ENCODE measurements around the gene LASP1.

The LASP1 gene

DNA sequence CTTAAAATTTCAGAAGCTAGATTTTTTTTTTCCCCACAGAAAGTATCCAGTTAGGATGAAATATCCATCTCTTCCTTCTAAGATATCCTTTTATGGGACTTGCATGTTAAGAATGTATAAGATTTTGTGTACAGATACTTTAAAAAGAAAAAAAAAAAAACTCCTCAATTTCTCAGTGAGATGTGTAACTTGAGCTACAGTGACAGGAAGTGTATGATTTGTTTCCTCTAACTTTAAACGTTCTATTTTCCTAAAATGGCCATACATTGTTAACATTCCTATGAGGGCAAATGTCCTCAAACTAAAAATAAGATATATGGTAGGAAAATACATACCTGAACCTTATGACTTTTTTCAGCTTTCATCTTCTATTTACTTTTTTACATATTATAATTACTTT is 88.5 kb downstream of the LASP1 start:
- Histone ChIP-seq H3K9me3 (no peaks in the 10 kb centered on the region), H3K4me1 (0 out of 2 replicates have a peak, but pooled peaks cover 2% of the 10 kb centered on the region), H3K4me3 (ENCODE audit: low read depth, low read length) (no peak overlapping the region), H3K27me3 (no peaks in the 10 kb centered on the region), H3K36me3 (no peaks in the 10 kb centered on the region)
- TF ChIP-seq, protein P1, sequence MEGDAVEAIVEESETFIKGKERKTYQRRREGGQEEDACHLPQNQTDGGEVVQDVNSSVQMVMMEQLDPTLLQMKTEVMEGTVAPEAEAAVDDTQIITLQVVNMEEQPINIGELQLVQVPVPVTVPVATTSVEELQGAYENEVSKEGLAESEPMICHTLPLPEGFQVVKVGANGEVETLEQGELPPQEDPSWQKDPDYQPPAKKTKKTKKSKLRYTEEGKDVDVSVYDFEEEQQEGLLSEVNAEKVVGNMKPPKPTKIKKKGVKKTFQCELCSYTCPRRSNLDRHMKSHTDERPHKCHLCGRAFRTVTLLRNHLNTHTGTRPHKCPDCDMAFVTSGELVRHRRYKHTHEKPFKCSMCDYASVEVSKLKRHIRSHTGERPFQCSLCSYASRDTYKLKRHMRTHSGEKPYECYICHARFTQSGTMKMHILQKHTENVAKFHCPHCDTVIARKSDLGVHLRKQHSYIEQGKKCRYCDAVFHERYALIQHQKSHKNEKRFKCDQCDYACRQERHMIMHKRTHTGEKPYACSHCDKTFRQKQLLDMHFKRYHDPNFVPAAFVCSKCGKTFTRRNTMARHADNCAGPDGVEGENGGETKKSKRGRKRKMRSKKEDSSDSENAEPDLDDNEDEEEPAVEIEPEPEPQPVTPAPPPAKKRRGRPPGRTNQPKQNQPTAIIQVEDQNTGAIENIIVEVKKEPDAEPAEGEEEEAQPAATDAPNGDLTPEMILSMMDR (IDR thresholded peaks at IDR 0.05; ENCODE audit: low read depth, low read length) = no peak
- DNase-seq = no peak

GRCh38 chr17:38958756-38959155 is 88.9 kb downstream of the LASP1 start:
- no peak for DNase-seq
- 0 out of 2 replicates have a peak, but pooled peaks cover 2% of the 10 kb centered on the region for H3K4me1 ChIP-seq
- no peaks in the 10 kb centered on the region for H3K27me3 ChIP-seq
- no peaks in the 10 kb centered on the region for H3K36me3 ChIP-seq
- TF ChIP-seq, protein P1 (IDR thresholded peaks at IDR 0.05; ENCODE audit: low read depth, low read length) = no peak
- no peaks in the 10 kb centered on the region for H3K9me3 ChIP-seq
- H3K4me3 ChIP-seq (ENCODE audit: low read depth, low read length) = no peak overlapping the region

- H3K9me3 ChIP-seq = no peaks in the 10 kb centered on the region
- 0 out of 2 replicates have a peak, but pooled peaks cover 2% of the 10 kb centered on the region for H3K4me1 ChIP-seq
- no peak overlapping the region for H3K4me3 ChIP-seq (ENCODE audit: low read depth, low read length)
- no peaks in the 10 kb centered on the region for H3K27me3 ChIP-seq
- TF ChIP-seq, protein P1 (IDR thresholded peaks at IDR 0.05; ENCODE audit: low read depth, low read length) = no peak
- no peaks in the 10 kb centered on the region for H3K36me3 ChIP-seq
- DNase-seq = no peak
These were observed 89.7 kb downstream of the LASP1 start for GRCh38 chr17:38959508-38959907.

- Histone ChIP-seq H3K4me3 (ENCODE audit: low read depth, low read length) (no peak overlapping the region), H3K27me3 (no peaks in the 10 kb centered on the region), H3K36me3 (no peaks in the 10 kb centered on the region), H3K4me1 (0 out of 2 replicates have a peak, but pooled peaks cover 2% of the 10 kb centered on the region), H3K9me3 (no peaks in the 10 kb centered on the region)
- TF ChIP-seq, protein P1 (IDR thresholded peaks at IDR 0.05; ENCODE audit: low read depth, low read length) = no peak
- no peak for DNase-seq
These were observed 90.5 kb downstream of the LASP1 start for GRCh38 chr17:38960402-38960801.

DNA sequence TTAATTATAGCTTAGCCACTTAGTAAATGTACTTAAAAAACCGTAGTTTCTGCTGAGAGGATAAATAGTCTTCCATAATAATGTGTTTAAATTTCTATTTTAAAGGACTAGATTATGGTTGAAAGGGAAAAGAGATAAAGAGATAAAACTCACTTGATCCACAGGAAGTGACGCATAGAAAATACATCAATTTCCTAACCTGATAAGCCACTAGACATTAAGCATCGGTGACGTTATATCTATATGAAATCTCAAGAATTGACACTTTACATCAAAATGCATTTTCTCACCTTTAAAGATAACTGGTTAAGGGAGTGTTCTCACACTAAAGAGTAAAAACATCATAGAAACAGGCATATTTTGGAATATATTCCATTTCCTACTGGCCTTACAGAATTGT is 91.6 kb downstream of the LASP1 start:
- Histone ChIP-seq H3K4me1 (0 out of 2 replicates have a peak, but pooled peaks cover 2% of the 10 kb centered on the region), H3K36me3 (no peaks in the 10 kb centered on the region), H3K27me3 (no peaks in the 10 kb centered on the region), H3K9me3 (no peaks in the 10 kb centered on the region), H3K4me3 (ENCODE audit: low read depth, low read length) (no peak overlapping the region)
- DNase-seq = no peak
- TF ChIP-seq, protein P1 (IDR thresholded peaks at IDR 0.05; ENCODE audit: low read depth, low read length) = no peak

- H3K4me3 ChIP-seq (ENCODE audit: low read depth, low read length) = no peak within 1 kb of the TSS
- no peaks in the 10 kb centered on the region for H3K36me3 ChIP-seq
- no peaks in the 10 kb centered on the region for H3K27me3 ChIP-seq
- TF ChIP-seq, protein P1 (IDR thresholded peaks at IDR 0.05; ENCODE audit: low read depth, low read length) = no peak
- DNase-seq = peak; percentile 12
- no peaks in the 10 kb centered on the region for H3K4me1 ChIP-seq
- no peaks in the 10 kb centered on the region for H3K9me3 ChIP-seq
These were observed 97.5 kb downstream of the LASP1 start, which contains the start of gene FBXO47 for GRCh38 chr17:38967290-38967738. FBXO47 (minus strand) TSS chr17:38967403; CDS start chr17:38963025, 4,378 bp downstream.
